Suppressor macrophage (primary cell): ENCODE results near the gene DACT2.
"Not testable (repeated sequence)": the region's sequence is repeated elsewhere in the genome, so short reads cannot be mapped to it uniquely, and the experiment has no call there.

ENCODE experiments used
- DNase-seq, 4 experiments: peaks; one replicate each; pipeline ENCODE4 v3.0.0-alpha.2; 2020 to 2022

DACT2 gene

DNA sequence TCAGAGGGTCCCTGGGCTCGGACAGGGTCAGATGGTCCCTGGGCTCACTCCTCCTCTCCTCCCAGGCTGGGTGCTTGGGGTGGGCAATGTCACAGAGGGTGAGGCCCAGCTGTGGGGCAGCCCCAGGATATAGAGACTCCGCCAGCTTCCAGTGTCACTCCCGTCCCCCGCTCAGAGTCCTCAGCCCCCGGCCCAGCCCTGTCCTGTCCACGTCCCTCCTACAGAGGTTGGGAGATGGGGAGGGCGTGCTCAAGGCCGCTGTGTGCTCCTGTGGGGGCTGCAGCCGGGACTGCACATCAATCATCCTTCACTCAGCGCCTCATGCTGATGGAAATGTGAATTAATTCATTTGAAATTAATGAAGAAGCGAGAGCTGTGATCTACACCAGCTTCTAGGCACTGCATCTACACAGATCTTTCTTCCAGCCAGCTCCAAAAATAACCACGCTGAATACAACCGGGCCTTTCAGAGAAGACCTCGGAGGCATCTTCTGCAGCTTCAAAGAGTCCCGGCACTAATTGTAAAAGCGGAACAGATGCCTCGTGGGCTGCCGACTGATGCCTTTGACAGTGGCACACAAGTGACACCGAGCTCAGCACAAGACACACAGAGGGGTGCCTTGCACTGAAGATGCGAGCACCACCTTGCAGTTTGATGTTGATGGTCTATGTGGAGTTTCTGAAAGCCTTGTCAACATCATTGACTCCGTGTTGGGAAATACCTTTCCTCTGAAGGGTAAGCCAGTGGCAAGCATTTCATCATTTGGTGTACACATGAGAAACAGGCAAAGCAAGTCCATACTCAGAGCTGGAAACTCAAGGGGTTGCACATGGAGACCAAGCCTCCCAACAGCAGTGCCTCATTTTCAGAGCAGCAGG is 39.3 kb downstream of the DACT2 start:
- no peak for DNase-seq

DNA sequence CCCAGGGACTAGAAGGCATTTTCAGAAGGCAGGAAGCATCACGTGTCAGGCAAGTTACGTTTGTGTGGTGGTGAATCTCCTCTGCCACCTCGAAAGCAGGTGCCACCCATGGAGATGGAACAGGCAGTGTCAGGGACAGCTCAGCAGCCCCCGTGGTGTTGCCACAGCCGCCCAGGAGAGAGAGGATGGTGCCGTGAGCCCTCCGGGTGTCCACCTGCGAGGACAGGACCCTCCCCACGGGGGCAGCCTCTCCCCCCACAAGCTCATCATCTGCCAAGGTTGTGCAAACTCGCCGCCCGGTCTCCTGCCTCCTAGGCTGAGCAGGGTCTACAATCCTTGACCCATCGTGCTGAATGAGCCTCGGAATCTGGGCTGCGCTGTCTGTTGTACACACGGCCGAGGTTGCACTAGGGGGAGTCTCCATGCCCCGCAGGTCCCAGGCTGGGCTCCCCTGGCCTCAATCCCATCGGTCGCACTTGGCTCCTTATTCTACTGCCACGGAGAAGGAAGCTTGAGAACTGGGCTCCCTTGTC is 40.1 kb downstream of the DACT2 start:
- DNase-seq = no peak

DNA sequence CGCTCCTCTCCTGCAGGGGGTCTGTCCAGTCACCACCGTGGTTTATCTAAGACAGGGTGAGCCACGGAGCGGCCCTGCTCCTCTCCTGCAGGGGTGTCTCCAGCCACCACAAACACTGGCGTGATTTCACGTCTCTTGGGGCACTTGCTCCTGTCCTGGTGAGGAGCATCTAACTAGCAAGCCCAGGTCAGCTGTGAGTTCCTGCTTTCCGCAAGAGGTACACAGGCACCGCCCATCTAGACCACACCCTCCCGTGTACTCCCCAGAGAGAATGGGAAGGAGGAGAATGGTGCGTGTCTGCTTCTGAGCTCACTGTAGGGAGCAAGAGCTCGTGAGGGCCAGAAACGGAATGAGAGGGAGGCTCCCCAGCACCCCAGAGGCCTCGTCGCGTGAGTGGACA is 40.7 kb downstream of the DACT2 start:
- no peak for DNase-seq

DNA sequence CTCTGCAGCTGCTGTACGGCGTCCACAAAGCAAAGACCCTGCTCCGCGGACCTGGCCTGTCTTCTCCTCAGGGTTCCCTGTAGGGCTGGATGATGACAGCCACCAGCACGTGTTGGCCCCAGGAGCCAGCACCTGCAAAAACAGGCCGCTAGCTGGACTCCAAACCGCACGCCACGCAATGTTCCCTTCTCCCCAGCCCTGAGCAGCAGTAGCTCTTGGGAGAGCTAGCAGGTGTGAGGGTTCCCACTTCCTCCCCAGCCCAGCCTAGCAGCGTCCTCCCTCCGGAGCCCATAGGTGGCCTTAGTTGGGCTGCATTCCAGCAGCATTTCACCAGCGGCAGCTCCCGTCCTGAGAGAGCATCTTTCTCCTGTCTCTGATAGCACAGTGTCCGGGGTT is 42.3 kb downstream of the DACT2 start:
- DNase-seq = no peak

DNA sequence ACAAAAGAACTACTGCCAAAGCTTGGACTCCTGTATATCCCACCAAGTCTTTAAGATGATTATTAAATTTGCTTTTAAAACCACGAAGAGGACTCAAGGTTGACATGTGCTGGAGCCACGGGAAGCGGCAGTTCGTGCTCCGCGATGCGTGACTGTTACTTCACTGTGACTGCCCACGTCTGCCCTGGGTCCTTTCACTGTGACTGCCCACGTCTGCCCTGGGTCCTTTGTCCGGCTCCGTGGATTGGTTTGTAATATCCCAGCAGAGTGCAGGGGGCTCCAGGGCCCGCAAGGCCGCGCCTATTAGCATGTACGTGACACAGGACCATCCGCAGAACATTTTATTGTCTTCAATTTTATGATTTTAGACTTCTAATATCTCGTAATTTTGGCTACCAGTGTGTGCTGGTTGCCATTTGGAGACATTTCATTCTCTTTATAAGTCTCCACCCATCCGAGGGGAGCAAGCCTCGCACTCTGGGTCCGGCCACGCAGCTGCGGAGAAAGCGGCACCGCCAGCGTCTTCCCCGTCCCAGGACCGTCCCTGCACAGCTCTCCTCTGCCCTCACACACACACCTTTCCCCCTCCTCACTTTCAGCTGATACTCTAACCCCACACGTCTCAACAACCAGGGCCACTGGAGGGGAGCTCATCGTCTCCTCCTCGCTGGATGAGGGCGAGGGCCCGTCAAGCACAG is 42.9 kb downstream of the DACT2 start:
- DNase-seq = no peak

DNA sequence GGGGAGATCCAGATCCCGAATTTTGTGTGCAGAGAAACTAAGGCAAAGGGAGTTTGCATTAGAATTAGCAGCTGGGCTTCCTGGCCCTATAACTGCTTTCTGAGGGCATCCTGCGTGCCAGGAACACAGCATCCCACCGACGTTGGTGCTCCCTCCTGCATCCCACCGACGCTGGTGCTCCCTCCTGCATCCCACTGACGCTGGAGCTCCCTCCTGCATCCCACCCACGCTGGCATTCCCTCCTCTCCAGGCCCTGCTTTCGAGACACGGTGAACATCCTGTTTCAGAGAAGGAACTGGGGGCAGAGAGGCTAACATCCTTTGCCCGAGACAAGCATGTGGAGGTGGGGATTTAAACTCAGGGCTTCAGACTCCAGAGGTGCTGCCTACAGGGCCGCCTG is 44.4 kb downstream of the DACT2 start:
- DNase-seq = no peak

DNA sequence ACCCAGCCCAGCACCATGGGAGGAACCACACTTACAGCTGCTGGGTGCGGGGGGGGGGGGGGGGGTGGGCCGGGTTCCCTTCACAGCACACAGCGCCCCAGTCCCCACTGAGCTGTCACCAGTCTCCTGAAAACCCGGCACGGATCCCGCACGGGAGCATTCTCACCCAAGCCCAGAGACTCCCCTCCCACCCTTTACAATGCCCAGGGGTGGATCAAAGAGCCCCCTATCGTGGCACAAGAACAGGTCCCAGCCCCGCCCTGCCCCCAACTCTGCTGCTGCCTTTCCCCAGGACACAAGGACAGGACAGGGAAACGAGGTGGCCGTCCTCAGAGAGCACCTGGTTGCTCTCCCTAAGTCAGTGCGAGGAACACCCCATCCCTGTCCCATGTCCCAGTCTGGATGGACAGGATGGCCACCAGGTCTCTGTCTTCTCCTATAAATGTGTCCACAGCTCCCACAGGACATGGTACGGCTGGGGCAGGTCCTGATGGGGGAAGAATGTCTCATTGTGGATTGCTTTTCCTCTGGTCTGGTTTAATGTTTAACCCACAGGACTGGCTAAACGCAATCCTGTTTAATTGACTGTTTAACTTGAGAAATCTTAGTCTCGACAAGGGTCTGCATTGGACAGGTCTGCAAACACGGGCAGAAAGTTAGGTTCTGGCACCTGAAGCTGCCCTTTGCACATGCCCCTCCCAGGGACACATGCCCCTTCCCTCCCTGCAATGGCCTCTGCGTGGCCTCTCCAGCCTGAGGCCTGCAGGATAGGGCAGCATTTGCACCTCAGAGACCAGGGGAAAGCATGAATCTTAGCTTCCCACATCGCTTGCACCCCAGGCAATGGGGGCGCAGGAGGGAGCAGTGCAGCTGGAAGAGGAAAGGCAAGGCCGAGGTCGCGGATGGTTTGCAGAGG is 45.3 kb downstream of the DACT2 start:
- DNase-seq = no peak

DNA sequence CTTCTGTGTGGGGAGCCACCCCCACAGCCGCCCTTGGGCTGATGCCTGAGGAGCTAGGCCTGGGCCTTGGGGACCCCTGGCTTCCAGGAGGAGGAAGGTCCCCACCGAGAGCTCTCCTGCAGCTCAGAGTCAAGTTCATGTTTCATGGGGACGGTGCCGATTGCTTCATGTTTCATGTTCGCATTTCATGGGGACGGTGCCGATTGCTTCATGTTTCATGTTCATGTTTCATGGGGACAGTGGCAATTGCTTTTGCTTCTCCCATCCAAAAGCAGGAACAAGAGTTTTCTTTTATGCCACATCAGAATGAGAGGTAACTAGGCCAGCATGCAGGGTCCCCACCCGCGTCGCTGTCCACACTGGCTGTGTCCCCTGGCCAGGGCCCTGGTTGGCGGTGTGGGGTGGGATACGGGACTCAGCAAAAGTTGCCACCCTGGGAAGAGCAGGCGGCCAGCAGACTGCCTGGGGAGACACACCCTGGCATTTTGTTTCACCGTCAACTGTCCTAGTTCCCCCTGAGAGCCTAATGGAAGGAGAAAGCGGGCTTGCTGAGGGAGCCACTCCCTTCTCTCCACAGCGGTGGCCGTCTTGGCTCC is 46.0 kb downstream of the DACT2 start:
- no peak for DNase-seq

DNA sequence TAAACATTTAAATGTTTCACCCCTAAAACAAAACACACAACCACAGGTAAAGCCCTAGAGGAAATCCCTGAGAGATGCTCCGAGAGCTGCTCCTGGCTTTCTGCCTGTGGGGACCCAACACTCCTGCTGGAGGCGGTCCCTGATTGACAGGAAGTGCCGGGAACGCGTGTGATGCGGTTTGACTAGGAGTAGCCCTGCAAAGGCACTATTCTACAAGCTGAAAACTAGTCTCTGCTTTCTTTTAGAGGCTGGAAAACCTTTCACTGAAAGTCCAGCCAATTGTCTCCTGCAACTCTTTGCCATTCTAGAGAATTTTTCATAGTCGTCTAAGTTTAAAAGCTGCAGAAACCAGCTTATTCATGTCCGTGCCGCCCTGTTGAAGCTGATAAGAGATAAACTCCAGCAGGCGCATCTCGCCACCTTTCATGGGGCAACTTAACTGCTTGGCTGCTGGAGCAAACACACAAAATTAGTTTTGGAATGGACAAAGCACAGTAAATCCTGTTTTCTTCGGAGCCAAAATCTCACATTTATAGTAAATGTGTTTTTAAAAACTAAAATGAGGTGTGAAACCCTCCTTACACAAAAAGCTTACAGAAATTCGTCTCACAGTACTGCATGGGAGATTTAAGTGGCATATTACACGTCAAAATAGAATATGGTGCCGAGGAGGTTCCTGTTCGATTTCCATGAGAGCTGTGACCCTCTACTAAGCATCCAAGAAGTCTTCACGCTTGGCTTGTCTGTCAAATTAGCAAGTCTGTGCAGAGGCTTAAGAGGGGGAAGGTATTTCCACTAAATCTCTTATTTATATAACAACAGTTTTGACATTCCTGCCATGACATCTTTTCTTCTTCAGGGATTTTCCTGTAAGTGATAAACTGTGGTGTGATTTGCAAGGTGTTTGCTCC is 46.9 kb downstream of the DACT2 start:
- DNase-seq = no peak

DNA sequence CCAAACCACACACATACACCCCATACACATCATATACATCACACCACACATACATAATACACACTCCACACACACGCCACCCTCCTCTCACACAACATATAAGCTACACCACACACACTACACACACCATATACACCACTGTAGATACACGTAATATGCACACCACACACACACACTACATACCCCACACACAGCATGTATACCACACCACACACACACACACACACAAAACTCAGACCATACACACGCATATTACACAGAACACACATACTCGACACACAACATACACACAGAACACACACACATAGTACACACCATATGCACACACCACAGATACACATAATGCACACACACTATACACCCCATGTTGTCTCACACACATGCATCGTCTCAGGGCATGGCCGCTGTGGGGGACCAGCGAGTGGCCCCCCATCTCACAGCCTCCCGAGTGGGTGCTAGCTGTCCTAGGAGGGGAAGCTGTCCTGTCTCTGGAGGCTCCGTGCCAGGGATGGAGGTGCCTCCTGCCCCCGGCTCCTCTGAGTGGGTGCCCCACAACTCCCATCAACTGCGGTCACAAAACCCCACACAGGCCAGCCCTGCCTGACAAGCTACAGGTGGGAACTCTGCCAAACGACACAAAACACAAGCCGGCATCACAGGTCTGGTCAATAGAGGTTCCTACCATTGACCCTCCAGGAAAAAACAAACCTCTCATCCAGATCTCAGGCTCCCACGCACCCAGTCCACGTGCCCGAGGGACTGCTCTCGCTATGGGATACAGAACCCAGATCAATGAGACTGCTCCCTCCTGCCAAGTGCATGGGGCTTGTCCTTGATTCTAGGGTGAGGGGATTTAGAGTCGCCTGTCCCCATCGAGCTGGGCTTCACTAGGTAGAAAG is 49.1 kb downstream of the DACT2 start:
- no peak for DNase-seq

DNA sequence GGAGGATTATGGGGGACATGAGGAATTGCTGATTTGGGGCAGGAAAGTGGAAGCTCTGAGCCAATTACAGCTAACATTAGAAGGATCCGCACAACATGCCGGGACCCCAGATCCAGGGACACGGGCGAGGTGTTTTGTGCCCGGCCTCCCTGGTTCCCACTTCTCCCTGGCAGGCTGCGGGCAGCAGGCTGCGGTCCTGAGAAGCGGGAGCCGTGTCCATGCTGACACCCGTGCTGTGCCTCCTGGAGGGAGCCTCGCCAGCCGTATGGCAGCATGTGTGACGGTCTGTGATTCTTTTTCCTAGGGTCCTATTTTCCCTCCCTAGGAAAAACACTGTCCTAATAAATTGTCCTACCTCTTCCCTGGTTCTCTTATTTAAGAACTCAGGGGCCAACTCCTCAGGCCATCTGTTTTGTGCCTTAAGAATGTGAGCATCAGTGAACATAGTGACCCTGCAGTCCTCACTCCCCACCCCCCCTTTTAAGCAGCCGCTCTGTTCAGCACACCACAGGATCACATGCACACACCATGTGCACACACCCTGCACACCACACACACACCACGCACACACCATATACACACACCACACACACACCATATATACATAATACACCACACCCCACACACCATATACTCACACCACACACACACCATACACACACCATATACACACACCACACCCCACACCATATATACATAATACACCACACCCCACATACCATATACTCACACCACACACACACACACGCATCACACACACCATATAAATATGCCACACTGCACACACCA is 49.9 kb downstream of the DACT2 start:
- no peak for DNase-seq

DNA sequence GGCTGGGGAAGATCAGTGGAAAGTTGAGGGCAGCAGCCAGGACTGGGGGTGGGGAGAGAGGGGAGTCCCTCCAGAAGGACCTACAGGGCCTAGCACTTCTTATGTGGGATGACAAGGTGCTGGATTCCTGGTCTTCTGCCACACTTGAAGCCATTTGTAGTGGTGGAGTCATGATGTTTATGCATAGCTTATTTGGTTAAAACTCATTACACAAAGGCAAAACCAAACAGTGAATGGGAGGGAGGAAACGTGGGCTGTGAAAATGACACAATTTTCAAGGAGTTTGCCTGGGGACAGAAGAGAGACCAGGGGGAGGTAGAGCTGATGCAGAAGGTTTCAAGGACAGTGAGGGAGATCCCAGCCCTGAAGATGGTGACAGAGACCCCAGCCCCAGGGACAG is 50.8 kb downstream of the DACT2 start:
- no peak for DNase-seq

DNA sequence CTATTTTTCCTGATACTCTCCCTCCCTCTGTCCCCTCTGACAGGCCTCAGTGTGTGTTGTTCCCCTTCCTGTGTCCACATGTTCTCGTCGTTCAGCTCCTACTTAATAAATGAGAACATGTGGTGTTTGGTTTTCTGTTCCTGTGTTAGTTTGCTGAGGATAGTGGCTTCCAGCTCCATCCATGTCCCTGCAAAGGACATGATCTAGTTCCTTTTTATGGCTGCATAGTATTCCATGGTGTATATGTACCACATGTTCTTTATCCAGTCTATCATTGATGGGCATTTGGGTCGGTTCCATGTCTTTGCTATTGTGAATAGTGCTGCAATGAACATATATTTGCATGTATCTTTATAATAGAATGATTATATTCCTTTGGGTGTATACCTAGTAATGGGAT is 51.8 kb downstream of the DACT2 start:
- DNase-seq = not testable (repeated sequence)

DNA sequence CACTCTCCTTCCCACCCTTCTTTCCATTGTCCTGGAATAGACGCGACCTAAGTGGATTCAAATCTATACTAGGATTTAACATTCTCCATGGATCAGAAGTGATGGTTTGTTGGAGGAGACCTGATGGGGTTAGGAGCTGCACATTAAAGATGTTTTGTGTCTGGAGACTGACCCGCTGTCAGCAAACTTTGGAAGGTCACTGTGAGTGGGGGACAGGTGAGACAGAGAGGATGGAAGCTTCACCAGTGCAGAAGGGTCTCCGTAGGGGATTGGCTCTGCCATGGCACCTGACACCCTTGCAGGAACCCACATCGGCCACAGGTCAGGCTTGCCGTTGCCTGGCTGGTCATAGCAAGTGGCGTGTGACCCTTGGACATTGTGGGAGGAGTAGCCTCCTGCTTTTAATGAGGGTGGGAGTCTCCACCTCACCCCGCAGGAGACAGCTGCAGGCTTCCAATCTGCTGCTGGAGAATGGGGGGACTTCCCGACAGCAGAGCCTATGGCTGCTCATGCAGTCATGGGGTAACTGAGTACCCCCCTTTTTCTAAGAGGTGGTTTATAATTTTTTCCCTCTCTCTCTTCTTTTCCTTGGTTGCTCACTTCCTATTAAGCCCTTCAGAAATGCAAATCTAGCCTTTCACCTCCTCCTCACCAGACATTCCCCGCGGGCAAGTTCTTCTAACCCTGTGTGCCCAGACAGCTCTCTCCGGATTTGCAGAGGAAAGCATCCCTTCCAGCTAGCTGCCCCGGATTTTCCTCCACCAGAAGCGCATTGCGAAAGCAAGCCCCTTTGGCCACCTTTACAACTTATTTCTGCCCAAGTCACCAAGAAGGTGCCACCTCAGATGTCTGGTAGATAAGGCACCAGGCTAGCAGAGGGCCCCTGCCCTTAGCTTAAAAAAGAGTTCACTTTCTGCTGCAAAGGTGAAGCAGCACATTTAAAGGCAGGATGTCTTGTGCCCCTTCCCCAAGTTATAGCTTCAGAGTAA is 53.5 kb downstream of the DACT2 start:
- DNase-seq = no peak

DNA sequence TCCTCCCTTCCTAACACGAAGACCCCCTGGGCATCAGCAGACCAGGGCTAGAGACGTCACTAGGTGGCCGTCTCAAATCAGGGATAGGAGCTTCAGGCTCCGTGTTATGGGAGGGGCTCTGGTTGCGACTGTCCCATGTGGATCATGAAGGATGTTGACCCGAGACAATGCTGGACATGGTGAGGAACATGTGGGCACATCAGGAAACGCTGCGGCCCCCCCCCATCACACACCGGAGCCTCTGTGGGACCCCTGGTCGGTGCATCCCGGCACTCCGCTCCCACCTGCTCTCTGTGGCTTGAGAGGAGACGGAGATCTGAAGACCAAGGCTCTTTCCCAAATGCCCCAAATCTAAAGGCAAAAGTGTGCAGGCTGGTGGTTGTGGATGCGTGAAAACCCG is 54.2 kb downstream of the DACT2 start:
- DNase-seq = no peak

DNA sequence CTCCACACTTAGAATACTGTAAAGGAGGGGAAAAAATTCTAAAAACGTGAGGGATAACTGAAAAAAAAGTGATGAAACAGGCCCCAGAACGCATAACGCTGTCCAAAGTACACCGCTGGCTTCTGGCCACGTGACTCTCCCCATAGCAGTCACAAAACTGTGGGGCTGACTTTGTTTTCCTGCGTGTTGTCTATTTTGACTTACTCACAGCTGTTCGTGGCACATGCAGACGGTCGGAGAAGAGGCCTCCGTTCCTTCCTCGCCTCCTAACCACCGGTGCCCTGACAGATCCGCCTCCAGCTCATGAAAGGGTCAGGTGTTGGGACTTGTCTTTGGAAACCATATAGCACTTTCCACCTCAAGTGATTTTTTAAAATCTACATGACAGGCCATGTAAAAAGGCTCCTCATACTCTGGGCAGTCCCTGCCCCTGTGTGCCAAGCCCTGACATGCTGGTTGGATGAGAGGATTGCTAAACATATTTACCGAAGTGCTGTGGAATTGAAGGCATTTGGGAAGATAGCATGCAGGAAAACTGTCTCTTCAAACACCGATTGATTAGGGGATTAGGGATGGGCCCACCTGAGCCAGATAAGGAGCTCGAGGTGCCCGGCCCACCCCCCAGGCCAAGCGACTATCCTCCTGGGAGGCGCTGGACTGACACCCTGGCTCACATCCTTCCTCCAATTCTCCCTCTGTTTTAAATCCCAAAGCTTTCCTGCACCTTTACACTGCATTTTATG is 54.8 kb downstream of the DACT2 start:
- no peak for DNase-seq

DNA sequence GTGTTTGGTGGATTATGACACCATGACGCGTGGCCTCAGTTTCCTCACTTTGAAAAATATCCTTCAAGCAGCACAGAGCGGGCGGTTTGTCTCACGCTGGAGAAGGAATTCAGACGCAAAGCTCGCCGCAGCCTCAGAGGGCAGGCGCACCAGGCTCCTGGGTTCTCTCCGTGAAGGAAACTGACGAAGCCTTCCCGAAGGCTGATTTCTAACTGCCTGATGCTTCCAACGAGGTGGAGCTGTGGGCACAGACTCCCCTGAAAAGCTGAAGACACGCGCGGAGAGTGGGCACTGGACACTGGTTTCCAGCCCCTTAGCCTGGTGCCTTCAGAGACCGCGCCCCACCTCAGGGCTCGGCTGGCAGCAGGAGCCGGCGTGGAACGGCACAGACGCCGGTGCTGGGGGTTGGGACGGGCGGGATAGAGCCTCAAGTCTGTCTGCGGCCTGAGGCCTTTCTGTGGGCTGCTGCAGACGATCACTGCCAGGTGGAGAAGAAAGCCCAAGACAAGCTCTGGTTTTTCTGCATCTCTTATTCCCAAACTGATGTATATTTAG is 56.1 kb downstream of the DACT2 start:
- no peak for DNase-seq
